Right lobe of liver (tissue), 6 donors: Measurements from ENCODE around the gene SLC25A46. TPM values are rescaled to one million over a fixed set of nuclear protein-coding genes. Genes with fewer than 3 reads are reported as not detected.

Experiments
- ATAC-seq, 4 donors: fragments of 200-7000 bp; cut with Tn5 transposase; one replicate each; pipeline ENCODE4 v1.9.1; 2020; ENCODE audit warnings: mild to moderate bottlenecking in 4 of 4, moderate library complexity in 4 of 4
- DNase-seq, 3 donors: peaks; one replicate each; pipeline ENCODE4 v3.0.0-alpha.2; 2020
- H3K27ac ChIP-seq, 3 donors: fragments of 200-600 bp; one replicate each; pipeline ENCODE4 v1.8.0; 2022
- H3K27me3 ChIP-seq, 2 donors: fragments of 200-600 bp; one replicate each; pipeline ENCODE4 v1.8.0; 2022
- H3K36me3 ChIP-seq, 4 donors: fragments of 200-600 bp; sonication (generic) in 1 of 4; one replicate each; pipeline versions ENCODE4 v1.5.1 to v1.8.0; 2017 to 2022; ENCODE audit warnings: control low read depth in 1 of 4
- H3K4me1 ChIP-seq, 4 donors: fragments of 200-600 bp; sonication (generic) in 1 of 4; one replicate each; pipeline versions ENCODE4 v1.5.1 to v1.8.0; 2017 to 2022; ENCODE audit warnings: control low read depth in 1 of 4
- H3K4me3 ChIP-seq, 3 donors: fragments of 200-600 bp; one replicate each; pipeline ENCODE4 v1.8.0; 2022
- H3K9me3 ChIP-seq, 4 donors: fragments of 200-600 bp; sonication (generic) in 1 of 4; one replicate each; pipeline versions ENCODE4 v1.5.1 to v1.8.0; 2017 to 2022; ENCODE audit warnings: control low read depth in 1 of 4
- CTCF ChIP-seq, 4 donors: fragments of 200-600 bp in 3 of 4; fragments of 450-650 bp in 1 of 4; IDR thresholded peaks; one replicate each; pipeline versions ENCODE4 v1.5.1 to v1.8.0; 2016 to 2022; ENCODE audit warnings: antibody characterized with exemption in 4 of 4, mild to moderate bottlenecking in 2 of 4
- POLR2A ChIP-seq: fragments of 450-650 bp; IDR thresholded peaks from one replicate; pipeline ENCODE4 v1.6.1; 2017; ENCODE audit warnings: antibody characterized with exemption, mild to moderate bottlenecking
- WGBS: methylation state at CpG from one replicate; pipeline ENCODE4 v1.1.6; 2018; ENCODE audit warnings: low coverage, low lambda C conversion rate; ENCODE audit not compliant: insufficient coverage; ENCODE audit errors: missing lambda C conversion rate; 5-methylcytosine and 5-hydroxymethylcytosine counted together
- intact Hi-C, 2 donors: fragments of 100-400 bp; cut with DNase I; formaldehyde crosslinking; loops; one replicate each; pipeline versions ENCODE4 v1.11.2 to v1.14.1; 2022
- total RNA-seq, 6 experiments: library from RNA; depleted of rRNA in 2 of 6; stranded (reverse); fragments of >200 nt in 2 of 6; fragmentation: NEBNext Ultra II Directional in 3 of 6; extraction: Animal tissue kit (Norgen Biotek cat#: 25700) in 3 of 6; gene quantifications; one replicate each; pipeline versions ENCODE4 v1.1.0 to v1.2.4, GENCODE V29; 2016 to 2023
- donor health status: DM: no; HTN: yes; CAD: no.
- donor health status: DM: no; HTN: no; CAD: no.
- donor health status: DM: no; HTN: no; CAD: no.
- donor health status: DM: no; HTN: yes; CAD: no.
- donor health status: DM: no; HTN: yes; CAD: no.

Gene SLC25A46
- total RNA-seq, 6 experiments from 2014 or later: 22.0 to 35.6 (median 26.0) TPM

- Histone ChIP-seq H3K36me3 (peaks cover 0 to 1% (median 0%) of the 10 kb centered on the region in 4 donors), H3K27ac (no peak overlapping the region), H3K9me3 (no peaks in the 10 kb centered on the region), H3K27me3 (no peaks in the 10 kb centered on the region), H3K4me1 (no peaks in the 10 kb centered on the region), H3K4me3 (no peak overlapping the region)
- WGBS: 50% methylated on average over 4 of the region's 4 CpGs
- no peak for TF ChIP-seq CTCF (IDR thresholded peaks at IDR 0.05)
- no peak for TF ChIP-seq POLR2A
- DNase-seq (no peak), ATAC-seq (no peak)
- intact Hi-C loops: no loop called here
These were observed 29.5 kb downstream of the SLC25A46 start for GRCh38 chr5:110768138-110768860.

- intact Hi-C loops: no loop called here
These were observed 30.3 kb downstream of the SLC25A46 start for GRCh38 chr5:110769000-110769681.

DNA sequence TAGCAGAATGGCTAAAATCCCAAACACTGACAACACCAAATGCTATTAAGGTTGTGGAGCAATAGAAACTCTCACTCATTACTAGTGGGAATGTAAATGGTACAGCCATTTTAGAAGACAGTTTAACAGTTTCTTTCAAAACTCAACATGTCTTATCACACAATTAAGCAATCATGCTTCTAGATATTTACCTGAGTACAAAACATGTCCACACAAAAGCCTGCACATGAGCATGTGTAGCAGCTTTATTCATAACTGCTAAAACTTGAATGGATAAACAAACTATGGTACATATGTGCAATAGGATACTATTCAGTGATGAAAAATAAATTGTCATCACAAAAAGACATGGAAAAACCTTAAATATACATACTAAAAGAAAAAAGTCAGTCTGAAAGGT, 31.5 kb downstream of the SLC25A46 start:
- H3K36me3 ChIP-seq: no peaks in the 10 kb centered on the region
- DNase-seq (no peak), ATAC-seq (no peak)
- no peak overlapping the region for H3K27ac ChIP-seq
- TF ChIP-seq CTCF (IDR thresholded peaks at IDR 0.05) (no peak), POLR2A (no peak)
- intact Hi-C loops: no loop called here
- H3K27me3 ChIP-seq: no peaks in the 10 kb centered on the region
- H3K9me3 ChIP-seq: no peaks in the 10 kb centered on the region
- no peaks in the 10 kb centered on the region for H3K4me1 ChIP-seq
- H3K4me3 ChIP-seq: no peak overlapping the region

More at GRCh38 chr5:110769000-110769681, 30.3 kb downstream of the SLC25A46 start:
- H3K27me3 ChIP-seq: no peaks in the 10 kb centered on the region
- no peak for DNase-seq
- no peak for ATAC-seq
- no peaks in the 10 kb centered on the region for H3K36me3 ChIP-seq
- H3K27ac ChIP-seq: no peak overlapping the region
- no peaks in the 10 kb centered on the region for H3K9me3 ChIP-seq
- TF ChIP-seq POLR2A (no peak), CTCF (IDR thresholded peaks at IDR 0.05) (no peak)
- H3K4me1 ChIP-seq: no peaks in the 10 kb centered on the region
- WGBS: 53% methylated on average over 5 of the region's 5 CpGs
- no peak overlapping the region for H3K4me3 ChIP-seq

DNA sequence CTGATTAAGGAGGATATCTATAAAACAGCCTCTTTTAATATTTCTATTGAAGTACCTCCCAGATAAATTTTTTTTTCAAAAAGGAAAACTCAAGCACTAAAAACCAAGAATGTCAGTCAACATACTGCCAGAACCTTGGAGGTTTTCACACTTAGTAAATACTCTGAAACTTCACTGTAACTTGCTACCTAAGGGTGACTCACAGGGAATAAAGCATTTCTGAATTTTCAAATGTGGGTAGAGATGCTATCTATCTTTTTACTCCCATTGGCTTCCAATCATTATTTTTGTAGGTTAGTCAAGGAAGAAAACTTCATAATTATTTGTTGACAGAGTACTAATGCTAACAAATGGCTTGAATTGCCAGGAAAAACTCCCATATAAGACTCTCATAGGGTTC, 46.1 kb downstream of the SLC25A46 start:
- intact Hi-C loops: no loop called here
- ATAC-seq: no peak

More for the DNA sequence above, 46.1 kb downstream of the SLC25A46 start:
- H3K4me1 ChIP-seq: no peaks in the 10 kb centered on the region
- no peak for TF ChIP-seq CTCF (IDR thresholded peaks at IDR 0.05)
- TF ChIP-seq POLR2A: no peak
- H3K36me3 ChIP-seq: no peaks in the 10 kb centered on the region
- no peaks in the 10 kb centered on the region for H3K9me3 ChIP-seq
- no peak overlapping the region for H3K27ac ChIP-seq
- no peaks in the 10 kb centered on the region for H3K27me3 ChIP-seq
- DNase-seq: no peak
- no peak overlapping the region for H3K4me3 ChIP-seq
